ENCODE results near the gene MRPS6.

The MRPS6 gene

DNA sequence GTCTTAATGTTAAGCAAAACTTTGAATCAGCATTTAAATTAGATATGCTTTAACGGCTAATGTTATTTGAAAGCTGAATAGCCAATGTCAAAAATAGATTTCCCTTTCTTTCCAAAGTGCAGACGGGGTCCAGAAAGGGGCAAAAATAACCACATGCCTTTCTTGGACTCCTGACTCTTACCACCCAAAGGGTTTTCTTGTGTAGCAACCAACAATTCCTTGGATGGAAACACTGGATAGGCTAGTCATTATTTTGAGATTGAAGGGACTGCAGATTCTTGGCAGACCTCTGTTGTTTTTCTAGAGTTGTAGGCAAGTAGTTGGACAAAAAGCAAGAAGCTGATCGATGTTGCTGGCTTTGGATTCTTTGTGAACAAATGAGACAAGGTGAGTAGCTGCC, 107.0 kb downstream of the MRPS6 start:
- Mint-ChIP-seq H3K4me3 (no peak overlapping the region), H3K4me1 (peaks cover 38% of the 10 kb centered on the region), H3K9me3 (no peaks in the 10 kb centered on the region), H3K36me3 (ENCODE audit: low read depth) (peaks cover 7% of the 10 kb centered on the region), H3K27ac (peak overlapping the region; percentile 54 to 85 (median 70)), H3K27me3 (ENCODE audit: low read depth) (peaks cover 5% of the 10 kb centered on the region)
- TF ChIP-seq, protein P1, sequence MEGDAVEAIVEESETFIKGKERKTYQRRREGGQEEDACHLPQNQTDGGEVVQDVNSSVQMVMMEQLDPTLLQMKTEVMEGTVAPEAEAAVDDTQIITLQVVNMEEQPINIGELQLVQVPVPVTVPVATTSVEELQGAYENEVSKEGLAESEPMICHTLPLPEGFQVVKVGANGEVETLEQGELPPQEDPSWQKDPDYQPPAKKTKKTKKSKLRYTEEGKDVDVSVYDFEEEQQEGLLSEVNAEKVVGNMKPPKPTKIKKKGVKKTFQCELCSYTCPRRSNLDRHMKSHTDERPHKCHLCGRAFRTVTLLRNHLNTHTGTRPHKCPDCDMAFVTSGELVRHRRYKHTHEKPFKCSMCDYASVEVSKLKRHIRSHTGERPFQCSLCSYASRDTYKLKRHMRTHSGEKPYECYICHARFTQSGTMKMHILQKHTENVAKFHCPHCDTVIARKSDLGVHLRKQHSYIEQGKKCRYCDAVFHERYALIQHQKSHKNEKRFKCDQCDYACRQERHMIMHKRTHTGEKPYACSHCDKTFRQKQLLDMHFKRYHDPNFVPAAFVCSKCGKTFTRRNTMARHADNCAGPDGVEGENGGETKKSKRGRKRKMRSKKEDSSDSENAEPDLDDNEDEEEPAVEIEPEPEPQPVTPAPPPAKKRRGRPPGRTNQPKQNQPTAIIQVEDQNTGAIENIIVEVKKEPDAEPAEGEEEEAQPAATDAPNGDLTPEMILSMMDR (IDR thresholded peaks at IDR 0.05; ENCODE audit: unreplicated experiment in 3 of 3), result no peak

DNA sequence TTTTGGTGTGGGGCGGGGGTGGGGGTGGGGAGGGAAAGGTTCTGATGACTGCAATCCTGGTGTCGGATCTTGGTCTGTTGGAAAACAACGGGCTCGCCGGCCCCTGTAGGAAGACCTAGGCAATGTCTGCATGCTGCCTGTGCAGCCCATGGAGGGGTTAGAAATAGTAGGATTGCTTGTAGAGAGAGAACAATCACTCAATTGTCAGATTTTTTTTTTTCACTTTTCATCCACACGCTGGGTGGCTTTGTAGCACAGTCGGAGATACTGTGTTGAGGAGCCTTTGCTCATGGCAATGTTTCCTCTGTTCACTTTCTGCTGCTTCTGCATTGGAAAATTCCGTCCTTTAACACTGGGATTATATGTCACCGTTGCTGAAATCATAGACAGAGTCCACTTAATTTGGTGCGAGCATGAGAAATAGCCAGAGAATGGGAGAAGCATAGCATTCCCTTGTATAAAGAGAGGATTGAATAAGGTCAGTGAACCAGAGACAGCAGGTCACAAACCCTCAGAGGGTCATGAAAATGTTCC, 107.5 kb downstream of the MRPS6 start:
- Mint-ChIP-seq H3K36me3 (ENCODE audit: low read depth) (peaks cover 3% of the 10 kb centered on the region), H3K4me1 (peaks cover 38% of the 10 kb centered on the region), H3K4me3 (peak overlapping the region in 2 of 3 experiments; percentile 29 to 46), H3K9me3 (no peaks in the 10 kb centered on the region), H3K27me3 (ENCODE audit: low read depth) (peaks cover 5% of the 10 kb centered on the region), H3K27ac (peak overlapping the region; percentile 54 to 85 (median 70))
- TF ChIP-seq, protein P1 (IDR thresholded peaks at IDR 0.05; ENCODE audit: unreplicated experiment in 3 of 3), result no peak

DNA sequence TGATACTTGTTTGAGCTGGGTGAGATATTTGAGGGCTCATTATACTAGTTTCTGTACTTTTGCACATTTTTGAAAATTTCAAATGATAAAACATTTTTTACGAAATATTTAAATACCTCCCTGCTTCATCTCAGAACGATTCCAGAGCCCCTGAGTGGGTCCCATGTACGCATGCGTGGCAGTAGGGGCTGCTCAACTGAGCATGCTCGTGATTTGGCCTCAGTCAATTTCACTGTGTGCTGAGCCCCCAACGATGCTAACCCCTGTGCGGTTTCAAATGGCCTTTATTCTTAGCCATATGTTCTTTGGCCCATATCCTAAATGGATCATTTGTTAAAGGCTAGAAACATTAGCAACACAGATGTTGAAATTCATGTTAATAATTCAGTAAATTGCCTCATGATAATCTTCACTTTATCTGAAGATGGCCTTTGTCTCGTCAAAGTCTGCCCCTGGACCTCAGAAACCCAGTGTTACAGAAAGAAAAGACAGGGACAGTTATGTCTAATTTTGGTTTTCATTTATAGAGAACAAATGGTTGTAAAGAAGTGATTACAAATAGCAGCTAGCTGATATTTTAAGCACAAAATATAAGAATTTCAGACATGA, 108.2 kb downstream of the MRPS6 start:
- H3K4me1 Mint-ChIP-seq, result peaks cover 38% of the 10 kb centered on the region
- H3K27ac Mint-ChIP-seq, result peak overlapping the region in 2 of 3 experiments; percentile 54 to 70
- H3K4me3 Mint-ChIP-seq, result no peak overlapping the region
- TF ChIP-seq, protein P1 (IDR thresholded peaks at IDR 0.05; ENCODE audit: unreplicated experiment in 3 of 3), result no peak
- peaks cover 5% of the 10 kb centered on the region for H3K27me3 Mint-ChIP-seq (ENCODE audit: low read depth)
- H3K36me3 Mint-ChIP-seq (ENCODE audit: low read depth), result peaks cover 3% of the 10 kb centered on the region
- no peaks in the 10 kb centered on the region for H3K9me3 Mint-ChIP-seq

DNA sequence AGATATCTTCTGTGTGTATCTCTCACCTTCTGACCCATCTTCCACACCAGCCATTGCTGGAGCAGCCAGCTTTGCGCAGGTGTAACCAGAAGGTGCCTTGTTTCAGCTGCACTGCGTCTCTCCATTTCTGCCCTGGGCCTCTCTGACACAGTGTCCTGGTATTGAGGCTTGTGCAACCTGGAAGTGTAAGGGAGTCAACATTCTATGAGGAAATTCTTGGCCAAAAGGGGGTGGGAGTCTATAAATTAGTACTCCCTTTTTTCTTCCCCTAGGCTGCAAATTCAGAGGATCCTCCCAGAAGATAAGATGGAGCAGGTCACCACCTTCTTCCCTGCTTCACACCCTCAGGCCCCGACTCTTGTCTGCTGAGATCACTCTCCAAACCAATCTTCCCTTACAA, 109.1 kb downstream of the MRPS6 start:
- Mint-ChIP-seq H3K36me3 (ENCODE audit: low read depth) (peaks cover 3% of the 10 kb centered on the region), H3K27me3 (ENCODE audit: low read depth) (peaks cover 3% of the 10 kb centered on the region), H3K4me3 (no peak overlapping the region), H3K9me3 (no peaks in the 10 kb centered on the region), H3K27ac (no peak overlapping the region), H3K4me1 (peaks cover 38% of the 10 kb centered on the region)
- TF ChIP-seq, protein P1 (IDR thresholded peaks at IDR 0.05; ENCODE audit: unreplicated experiment in 3 of 3), result no peak

DNA sequence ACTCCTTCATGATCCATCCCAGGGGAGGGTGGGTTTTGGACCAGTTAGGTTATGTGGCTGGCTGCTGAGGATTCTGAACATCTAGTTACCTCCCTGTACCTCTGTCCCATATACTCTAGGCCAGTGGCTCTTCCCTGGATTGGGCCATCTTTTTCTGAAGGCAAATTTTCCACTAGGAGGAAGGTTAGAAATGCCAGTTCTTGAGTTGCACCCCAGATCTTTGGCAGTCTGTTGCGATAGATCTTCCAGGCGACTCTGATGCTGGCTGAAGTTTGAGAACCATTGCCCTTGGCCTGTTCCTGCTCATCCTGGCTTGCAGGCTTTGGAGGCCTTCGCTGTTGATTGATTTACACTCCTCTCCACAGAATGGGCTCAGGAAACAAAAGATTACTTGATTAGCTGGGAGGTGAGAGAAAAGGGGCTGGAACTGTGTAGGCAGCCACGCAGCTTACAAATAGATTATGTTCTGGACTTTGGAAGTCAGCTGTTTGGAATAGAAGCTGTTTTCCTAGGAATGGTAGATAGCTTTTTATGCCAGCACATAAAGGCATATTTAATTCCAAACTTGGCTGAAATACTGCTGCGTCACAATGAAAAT, 110.1 kb downstream of the MRPS6 start:
- Mint-ChIP-seq H3K4me3 (no peak overlapping the region), H3K27me3 (ENCODE audit: low read depth) (peaks cover 4% of the 10 kb centered on the region), H3K36me3 (ENCODE audit: low read depth) (peaks cover 3% of the 10 kb centered on the region), H3K4me1 (peaks cover 43% of the 10 kb centered on the region), H3K27ac (peak overlapping the region in 1 of 3 experiments; percentile 42), H3K9me3 (no peaks in the 10 kb centered on the region)
- TF ChIP-seq, protein P1 (IDR thresholded peaks at IDR 0.05; ENCODE audit: unreplicated experiment in 3 of 3), result no peak
